ENCODE measurements around the gene ATP8A2.

The ATP8A2 gene

GRCh38 chr13:25384758-25385410, 13.1 kb downstream of the ATP8A2 start:
- DNase-seq = no peak

DNA sequence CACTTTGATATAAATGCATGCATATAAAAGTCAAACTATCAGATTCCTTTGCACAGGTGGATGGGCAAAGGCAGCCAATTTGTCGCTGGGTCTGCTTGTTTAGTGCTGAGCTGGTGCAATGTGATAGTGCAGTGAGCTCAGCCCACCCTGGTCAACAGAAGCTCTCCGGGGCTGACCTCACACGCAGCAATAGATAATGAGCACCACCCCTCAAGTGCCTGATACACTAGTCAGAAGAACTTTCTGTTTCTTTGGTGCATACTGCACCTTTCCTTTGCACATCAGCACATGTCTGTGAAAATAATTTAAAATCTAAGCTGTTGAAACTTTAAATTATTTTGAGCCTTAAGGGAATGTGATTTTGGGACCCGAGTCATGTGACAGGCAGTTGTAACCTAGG, 20.2 kb downstream of the ATP8A2 start:
- DNase-seq = no peak

GRCh38 chr13:25394402-25395060, 22.8 kb downstream of the ATP8A2 start:
- DNase-seq = no peak

DNA sequence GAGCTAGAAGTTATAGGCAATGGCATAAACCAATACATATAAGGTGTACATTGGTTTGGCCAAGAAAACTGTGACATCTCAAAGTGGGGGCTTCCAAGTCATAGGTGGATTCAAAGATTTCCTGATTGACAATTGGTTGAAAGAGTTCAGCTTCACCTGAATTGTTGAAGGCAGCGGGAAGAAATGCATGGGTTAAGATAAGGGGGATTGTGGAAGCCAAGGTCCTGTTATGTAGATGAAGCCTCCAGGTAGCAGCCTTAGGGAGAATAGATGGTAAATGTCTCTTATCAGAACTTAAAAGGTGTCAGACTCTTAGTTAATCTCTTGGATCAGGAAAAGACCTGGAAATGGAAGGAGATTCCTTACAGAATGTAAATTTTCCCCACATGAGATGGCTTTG, 26.0 kb downstream of the ATP8A2 start:
- no peak for DNase-seq

- DNase-seq = no peak
Observed at GRCh38 chr13:25400925-25401324, 29.2 kb downstream of the ATP8A2 start.

DNA sequence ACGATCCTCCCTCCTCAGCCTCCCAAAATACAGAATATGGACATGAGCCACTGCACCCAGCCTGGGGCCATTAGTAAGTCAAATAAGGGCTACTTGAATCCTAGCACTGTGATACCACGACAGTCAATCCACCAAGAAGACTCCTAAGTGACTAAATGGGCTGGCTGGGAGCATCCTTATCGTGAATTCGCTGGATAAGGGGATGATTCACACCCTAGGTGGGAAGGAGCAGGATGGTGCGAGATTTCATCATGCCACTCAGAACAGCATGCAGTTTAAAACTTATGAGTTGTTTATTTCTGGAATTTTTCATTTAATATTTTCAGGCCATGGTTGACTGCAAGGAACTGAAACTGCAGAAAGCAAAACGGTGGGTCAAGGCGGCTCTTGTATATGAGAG, 30.2 kb downstream of the ATP8A2 start:
- DNase-seq = no peak

- no peak for DNase-seq
Observed at GRCh38 chr13:25406377-25406776, 34.6 kb downstream of the ATP8A2 start.

DNA sequence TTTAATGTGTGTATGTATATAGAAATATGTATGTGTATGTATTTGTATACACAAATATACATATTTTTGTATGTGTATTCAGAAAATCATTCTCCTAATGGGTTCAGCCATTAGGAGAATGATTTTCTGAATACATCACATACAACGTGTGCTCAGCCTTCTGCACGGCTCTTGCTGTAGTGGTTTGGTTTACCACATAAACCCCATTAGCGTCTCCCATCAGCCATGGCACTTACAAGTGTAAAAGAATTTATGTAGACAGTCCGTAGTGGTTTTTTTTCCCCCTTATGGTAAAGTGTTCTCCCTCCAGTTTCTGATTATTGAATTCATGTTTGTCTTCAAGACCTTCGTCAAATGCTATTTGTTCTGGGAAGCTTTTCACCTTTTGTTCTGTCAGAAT, 38.2 kb downstream of the ATP8A2 start:
- no peak for DNase-seq

DNA sequence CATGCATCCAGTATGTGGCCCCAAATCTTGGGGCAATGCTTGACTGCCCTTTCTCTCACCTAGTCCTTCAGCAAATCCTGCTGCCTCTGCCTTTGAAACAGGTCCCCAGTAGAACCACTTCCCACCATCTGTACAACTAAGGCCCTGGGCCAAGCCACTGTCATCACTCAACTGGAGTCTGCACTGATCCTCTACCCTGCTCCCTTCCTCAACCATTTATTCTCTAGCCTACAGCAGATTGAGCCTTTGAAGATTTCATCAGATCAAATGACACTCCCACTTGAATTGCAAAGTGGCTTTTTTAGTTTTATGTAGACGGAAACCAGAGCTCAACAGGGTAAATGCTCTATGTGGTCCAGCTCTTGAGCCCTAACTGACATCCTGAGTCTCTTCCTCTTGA, 43.5 kb downstream of the ATP8A2 start:
- peak; percentile 17 for DNase-seq

- no peak for DNase-seq
Observed at GRCh38 chr13:25417535-25417934, 45.8 kb downstream of the ATP8A2 start.

DNA sequence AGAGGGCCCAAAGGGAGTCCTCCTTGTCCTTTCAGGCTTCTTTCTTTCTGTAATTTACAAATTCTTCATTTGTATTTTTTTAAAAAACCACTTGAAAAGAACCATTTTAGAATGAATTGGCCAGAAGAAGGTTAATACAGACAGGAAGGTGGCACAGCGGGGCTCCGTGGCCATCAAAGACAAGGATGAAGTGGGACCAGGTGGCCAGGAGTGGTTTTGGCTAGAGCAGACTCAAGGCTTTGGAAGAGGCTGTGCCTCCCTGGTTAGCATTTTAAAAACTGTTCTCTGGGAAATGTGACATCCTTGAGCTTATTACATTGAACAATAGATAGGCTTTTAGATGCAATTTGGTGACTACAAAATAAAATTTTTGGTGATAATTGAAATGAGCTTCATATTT, 48.4 kb downstream of the ATP8A2 start:
- peak; percentile 24 for DNase-seq

DNA sequence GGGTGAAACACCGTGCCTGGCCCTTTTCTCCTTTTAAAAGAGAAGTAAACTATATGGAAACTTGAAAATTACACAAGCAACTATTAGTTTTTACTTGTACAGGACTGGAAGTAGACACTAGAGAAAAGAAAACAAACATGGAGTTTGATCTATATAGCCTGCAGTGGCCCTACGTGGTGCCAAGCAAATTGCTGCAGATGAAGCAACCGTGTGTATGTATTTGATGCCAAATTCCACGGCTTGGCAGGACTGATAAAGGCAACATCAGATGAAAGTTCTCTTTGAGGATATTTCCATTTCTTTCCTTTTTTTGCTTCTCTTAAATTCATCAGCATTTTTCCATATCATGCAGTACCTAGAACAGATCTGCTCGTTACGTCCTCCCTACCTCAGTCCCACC, 49.8 kb downstream of the ATP8A2 start:
- no peak for DNase-seq

GRCh38 chr13:25422153-25422552, 50.4 kb downstream of the ATP8A2 start:
- no peak for DNase-seq

DNA sequence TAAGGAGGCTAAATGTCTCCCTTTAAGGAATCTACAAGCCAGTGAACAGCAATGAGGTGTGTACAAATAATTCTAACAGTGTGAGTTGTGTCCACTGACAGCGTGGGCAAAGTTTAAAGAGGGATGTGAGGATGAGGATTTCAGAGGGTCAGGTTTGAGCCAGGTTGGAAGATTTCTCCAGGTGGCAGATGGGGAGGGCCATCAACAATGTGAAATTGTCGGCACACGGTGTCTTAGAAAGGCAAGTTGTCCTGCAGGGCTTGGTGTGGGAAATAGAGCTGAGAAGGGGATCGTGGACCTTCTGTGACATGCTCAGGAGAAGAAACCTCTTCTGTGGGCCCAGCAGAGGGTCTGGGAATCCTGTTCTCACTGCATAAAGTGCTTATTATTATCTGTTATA, 52.1 kb downstream of the ATP8A2 start:
- DNase-seq = no peak

DNA sequence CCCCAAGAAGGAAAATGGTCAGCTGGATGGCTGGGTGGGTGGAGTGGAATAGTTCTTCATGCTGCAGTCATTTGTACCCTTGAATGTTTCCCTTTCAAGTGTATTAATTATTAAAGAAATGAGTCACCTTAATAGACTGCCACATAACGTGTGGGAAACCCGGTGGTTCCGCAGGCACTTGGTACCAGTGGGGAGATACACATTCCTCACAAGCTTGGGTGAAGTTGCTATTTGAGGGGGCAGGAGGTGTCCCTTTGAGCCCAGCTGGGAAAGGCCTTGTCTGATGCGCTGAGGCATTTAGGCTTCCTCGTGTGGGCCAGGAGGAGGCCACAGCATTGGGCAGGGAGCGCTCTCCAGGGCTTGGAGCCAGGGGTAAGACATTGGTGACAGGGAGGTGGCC, 57.7 kb downstream of the ATP8A2 start:
- no peak for DNase-seq

DNA sequence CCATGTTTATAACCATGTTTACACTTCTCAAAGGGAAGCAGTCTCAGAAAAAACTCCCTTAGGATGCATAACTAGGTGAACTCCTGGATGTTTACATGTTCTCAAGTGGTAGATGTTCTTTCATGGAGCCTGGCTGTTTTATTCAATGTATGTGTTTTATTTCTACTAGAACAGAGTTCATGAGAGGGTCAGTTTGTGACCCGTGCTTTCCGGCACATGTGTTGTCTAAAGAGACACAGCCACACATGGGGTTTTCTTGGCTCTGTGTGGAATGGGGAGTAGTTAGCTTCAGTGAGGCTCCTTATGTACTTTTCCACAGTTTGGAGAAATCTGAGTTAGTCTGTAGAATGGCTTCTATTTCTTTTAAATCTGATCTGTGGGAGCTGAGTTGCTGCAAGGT, 60.9 kb downstream of the ATP8A2 start:
- DNase-seq = no peak

DNA sequence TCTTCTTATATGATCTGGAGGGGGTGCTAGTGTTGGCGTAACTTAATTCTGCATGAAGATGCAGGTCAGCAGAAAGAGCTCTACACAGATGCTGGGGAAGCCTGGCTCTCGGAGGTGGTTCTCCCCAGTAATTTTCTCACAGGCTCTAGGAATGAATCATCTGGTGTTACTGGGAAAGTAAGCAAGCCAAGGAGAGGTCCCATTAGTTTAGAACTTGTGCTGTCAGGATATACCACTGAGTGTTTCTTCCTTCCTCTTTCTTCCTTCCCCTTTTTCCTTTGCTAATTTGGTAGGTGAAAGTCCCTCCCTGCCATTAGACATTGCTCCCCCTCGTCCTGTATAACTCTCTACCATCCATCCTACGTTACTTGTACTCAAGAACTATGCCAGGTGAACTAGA, 68.3 kb downstream of the ATP8A2 start:
- no peak for DNase-seq

DNA sequence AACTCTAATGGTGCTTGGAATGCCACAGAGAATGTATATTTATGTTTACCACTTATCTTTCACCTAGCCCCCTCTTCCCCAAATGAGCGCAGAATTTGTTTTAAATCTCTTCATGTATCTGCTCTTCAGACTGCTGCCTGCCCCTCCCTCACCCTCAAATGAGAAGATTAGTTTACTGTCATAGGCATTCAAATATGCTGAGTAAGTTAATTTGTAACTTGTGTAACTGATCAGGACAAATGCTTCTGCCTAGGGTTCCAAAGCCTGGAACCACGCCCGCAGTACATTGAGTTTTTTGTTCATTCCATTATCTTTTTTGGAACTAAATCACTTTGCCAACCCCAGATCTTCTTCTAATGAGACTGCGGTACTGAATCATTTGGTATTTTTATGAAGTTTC, 74.5 kb downstream of the ATP8A2 start:
- no peak for DNase-seq

GRCh38 chr13:25447396-25447795, 75.6 kb downstream of the ATP8A2 start:
- no peak for DNase-seq

DNA sequence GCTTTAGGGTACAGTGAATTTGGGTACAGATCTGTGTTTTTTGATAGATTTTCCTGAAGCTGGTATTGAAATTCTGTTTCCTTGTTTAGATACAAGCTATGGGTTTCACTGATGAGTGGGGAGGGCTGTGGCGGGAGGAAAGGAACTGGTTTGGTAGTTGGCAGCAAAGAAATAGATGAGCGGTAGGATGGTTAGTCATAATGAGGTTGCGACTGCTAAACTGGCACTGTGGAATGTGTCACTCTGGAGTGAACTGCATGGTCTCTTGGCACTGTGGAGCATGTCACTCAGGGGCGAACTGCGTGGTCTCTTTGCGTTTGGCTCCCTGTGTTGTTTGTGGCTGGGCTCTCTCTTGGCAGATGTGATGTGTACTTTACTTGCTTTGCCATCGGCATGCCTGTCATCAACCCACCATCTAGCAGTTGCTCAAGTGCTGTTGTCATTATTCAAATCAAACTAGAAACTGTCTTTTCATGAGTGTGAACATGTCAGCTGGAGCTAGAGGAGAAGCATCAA, 82.1 kb downstream of the ATP8A2 start:
- no peak for DNase-seq

DNA sequence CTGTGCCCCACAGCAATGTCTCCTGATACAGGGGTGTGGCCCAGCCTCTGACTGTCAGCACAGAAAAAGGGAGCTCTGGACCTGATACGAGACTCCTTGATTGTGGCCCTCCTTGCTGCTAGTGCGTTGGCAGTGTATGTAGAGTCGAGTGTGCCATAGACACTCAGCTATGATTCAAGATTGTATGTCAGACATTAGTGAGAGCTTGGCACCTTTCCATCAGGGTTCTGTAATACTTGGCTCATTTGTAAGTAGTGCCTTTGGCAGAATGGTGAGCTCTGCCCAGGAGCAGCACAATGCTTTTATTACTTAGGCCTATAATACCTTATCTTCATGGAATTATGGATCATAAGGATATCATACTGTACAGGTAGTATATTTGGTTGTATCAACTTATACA, 83.4 kb downstream of the ATP8A2 start:
- DNase-seq = peak; percentile 21

GRCh38 chr13:25457566-25457965, 85.8 kb downstream of the ATP8A2 start:
- no peak for DNase-seq

GRCh38 chr13:25462301-25463125, 90.7 kb downstream of the ATP8A2 start:
- DNase-seq = no peak

- DNase-seq = no peak
Observed at GRCh38 chr13:25463496-25463895, 91.7 kb downstream of the ATP8A2 start.
